ENCODE measurements around the gene CTR9. TPM values are rescaled to one million over a fixed set of nuclear protein-coding genes. Genes with fewer than 3 reads are reported as not detected.

The CTR9 gene
- total RNA-seq, 1 experiment from 2014 or later: 32.7 TPM

GRCh38 chr11:10824888-10825287 is 73.8 kb downstream of the CTR9 start:
- peaks cover 18% of the 10 kb centered on the region for H3K9me3 Mint-ChIP-seq
- no peaks in the 10 kb centered on the region for H3K36me3 Mint-ChIP-seq
- DNase-seq (ENCODE audit: low spot score) (no peak), ATAC-seq (no peak)
- TF ChIP-seq FOXK1 (CRISPR knock-in tag; IDR thresholded peaks at IDR 0.05): no peak
- TF ChIP-seq E2F4 (CRISPR knock-in tag; IDR thresholded peaks at IDR 0.05; ENCODE audit: borderline replicate concordance, low read depth): no peak
- TF ChIP-seq CBFB (CRISPR knock-in tag; IDR thresholded peaks at IDR 0.05; ENCODE audit: low read depth): no peak
- TF ChIP-seq SMAD4 (CRISPR knock-in tag; IDR thresholded peaks at IDR 0.05): no peak
- no peak for TF ChIP-seq JUN (CRISPR knock-in tag; IDR thresholded peaks at IDR 0.05)
- no peak for TF ChIP-seq GRHL2 (CRISPR knock-in tag; IDR thresholded peaks at IDR 0.05; ENCODE audit: insufficient replicate concordance, severe bottlenecking)
- TF ChIP-seq GABPB1 (CRISPR knock-in tag; IDR thresholded peaks at IDR 0.05): no peak
- POLR2A ChIA-PET: interaction anchor here (1.5 kb wide), 1 partner anchor 15 kb away, joined by 6 read pairs; no protein-coding TSS in a partner anchor
- no peaks in the 10 kb centered on the region; the same call in 1 of the 2 replicates for H3K4me1 Mint-ChIP-seq
- no peak overlapping the region for H3K27ac Mint-ChIP-seq
- no peaks in the 10 kb centered on the region; the same call in 1 of the 2 replicates for H3K27me3 Mint-ChIP-seq (ENCODE audit: low read depth)
- CTCF ChIA-PET: no interaction called here
- H3K4me3 Mint-ChIP-seq: no peak overlapping the region

- H3K4me3 Mint-ChIP-seq: no peak overlapping the region
- peaks cover 22% of the 10 kb centered on the region for H3K9me3 Mint-ChIP-seq
- no peaks in the 10 kb centered on the region for H3K36me3 Mint-ChIP-seq
- peaks cover 3% of the 10 kb centered on the region; the same call in 1 of the 2 replicates for H3K27me3 Mint-ChIP-seq (ENCODE audit: low read depth)
- no peaks in the 10 kb centered on the region; the same call in 1 of the 2 replicates for H3K4me1 Mint-ChIP-seq
- TF ChIP-seq HMGXB4 (CRISPR knock-in tag; IDR thresholded peaks at IDR 0.05) (no peak), ESRRA (CRISPR knock-in tag; IDR thresholded peaks at IDR 0.05; ENCODE audit: borderline replicate concordance) (no peak), GRHL2 (CRISPR knock-in tag; IDR thresholded peaks at IDR 0.05; ENCODE audit: insufficient replicate concordance, severe bottlenecking) (no peak), ZMAT4 (CRISPR knock-in tag; IDR thresholded peaks at IDR 0.05) (no peak), ZNF396 (CRISPR knock-in tag; IDR thresholded peaks at IDR 0.05; ENCODE audit: borderline replicate concordance) (no peak), USF1 (CRISPR knock-in tag; IDR thresholded peaks at IDR 0.05) (no peak), ZBTB43 (CRISPR knock-in tag; IDR thresholded peaks at IDR 0.05) (no peak), ZNF532 (CRISPR knock-in tag; IDR thresholded peaks at IDR 0.05; ENCODE audit: borderline replicate concordance) (no peak), JAZF1 (CRISPR knock-in tag; IDR thresholded peaks at IDR 0.05) (no peak), ATF3 (CRISPR knock-in tag; conservative IDR thresholded peaks at IDR 0.05) (no peak), ZNF281 (CRISPR knock-in tag; IDR thresholded peaks at IDR 0.05) (no peak), CREM (CRISPR knock-in tag; IDR thresholded peaks at IDR 0.05) (no peak), ATF1 (CRISPR knock-in tag; IDR thresholded peaks at IDR 0.05) (no peak), ETV6 (CRISPR knock-in tag; IDR thresholded peaks at IDR 0.05) (no peak)
- CTCF ChIA-PET: interaction anchor here (0.5 to 1.0 kb wide), 2 partner anchors 36 to 103 kb away, joined by 3 to 4 read pairs; no protein-coding TSS in a partner anchor
- DNase-seq (ENCODE audit: low spot score) (no peak), ATAC-seq (no peak)
- POLR2A ChIA-PET: no interaction called here
- no peak overlapping the region for H3K27ac Mint-ChIP-seq
These were observed 77.4 kb downstream of the CTR9 start for GRCh38 chr11:10828402-10828801.
